Common myeloid progenitor, CD34-positive (primary cell): ENCODE results near the gene SWT1.

Source experiments
- CTCF ChIA-PET: fragments of 350-600 bp; sonication (Branson Sonifier 250); formaldehyde crosslinking; loops from one replicate; lab custom pipeline; 2021; ENCODE audit warnings: antibody characterized with exemption; lab: Charles Lee
- POLR2A ChIA-PET: fragments of 350-600 bp; sonication (Branson Sonifier 250); formaldehyde crosslinking; loops from one replicate; lab custom pipeline; 2021; ENCODE audit warnings: antibody characterized with exemption; lab: Charles Lee
- DNase-seq, 3 donors: peaks; one replicate each; pipeline versions ENCODE4 v3.0.0 to v3.0.0-alpha.2; 2013
- H3K27ac ChIP-seq, 2 experiments: 1 replicate in 1 of 2; 2 replicates in 1 of 2; pipeline ENCODE4 v1.7.0; 2013; ENCODE audit warnings: inconsistent platforms in 2 of 2, low read length in 2 of 2, mild to moderate bottlenecking in 2 of 2, low read depth in 1 of 2, moderate library complexity in 1 of 2; ENCODE audit not compliant: severe bottlenecking in 2 of 2, insufficient read depth in 1 of 2, poor library complexity in 1 of 2
- H3K27me3 ChIP-seq, 5 experiments: replicated peaks in 2 of 5; 1 replicate in 3 of 5; 2 replicates in 2 of 5; pipeline versions ENCODE4 v1.6.1 to v1.7.0; 2013; ENCODE audit warnings: low read length in 4 of 5, mild to moderate bottlenecking in 2 of 5, moderate library complexity in 2 of 5, inconsistent platforms in 1 of 5; ENCODE audit not compliant: insufficient read depth in 5 of 5, control insufficient read depth in 4 of 5
- H3K36me3 ChIP-seq, 4 experiments: 1 replicate in 2 of 4; 2 replicates in 2 of 4; pipeline versions ENCODE4 v1.6.1 to v1.7.0; 2013; ENCODE audit warnings: low read length in 3 of 4, control low read depth in 1 of 4, mild to moderate bottlenecking in 1 of 4; ENCODE audit not compliant: control insufficient read depth in 4 of 4, insufficient read depth in 4 of 4
- H3K4me1 ChIP-seq, 4 experiments: 1 replicate in 3 of 4; 2 replicates in 1 of 4; pipeline versions ENCODE4 v1.6.1 to v1.7.1; 2013; ENCODE audit warnings: low read length in 3 of 4, mild to moderate bottlenecking in 3 of 4, control low read depth in 1 of 4, inconsistent platforms in 1 of 4, moderate library complexity in 1 of 4; ENCODE audit not compliant: control insufficient read depth in 4 of 4, insufficient read depth in 4 of 4; ENCODE audit errors: control extremely low read depth in 1 of 4
- H3K4me3 ChIP-seq, 7 experiments: 1 replicate in 4 of 7; 2 replicates in 3 of 7; pipeline versions ENCODE4 v1.5.1 to v1.7.0; 2013; ENCODE audit warnings: mild to moderate bottlenecking in 7 of 7, low read length in 6 of 7, moderate library complexity in 6 of 7, inconsistent platforms in 2 of 7, low read depth in 2 of 7, control low read depth in 1 of 7; ENCODE audit not compliant: insufficient read depth in 4 of 7, control insufficient read depth in 1 of 7; ENCODE audit errors: extremely low read depth in 1 of 7
- H3K9me3 ChIP-seq, 5 experiments: 1 replicate in 4 of 5; 2 replicates in 1 of 5; pipeline versions ENCODE4 v1.6.1 to v1.7.1; 2013; ENCODE audit warnings: low read length in 4 of 5, mild to moderate bottlenecking in 2 of 5, inconsistent platforms in 1 of 5, low read depth in 1 of 5, moderate library complexity in 1 of 5; ENCODE audit not compliant: control insufficient read depth in 4 of 5, insufficient read depth in 2 of 5; ENCODE audit errors: control extremely low read depth in 1 of 5
- WGBS: methylation state at CpG from one replicate; pipeline ENCODE4 v1.1.5; 2013; ENCODE audit not compliant: insufficient coverage; 5-methylcytosine and 5-hydroxymethylcytosine counted together

SWT1 gene

DNA sequence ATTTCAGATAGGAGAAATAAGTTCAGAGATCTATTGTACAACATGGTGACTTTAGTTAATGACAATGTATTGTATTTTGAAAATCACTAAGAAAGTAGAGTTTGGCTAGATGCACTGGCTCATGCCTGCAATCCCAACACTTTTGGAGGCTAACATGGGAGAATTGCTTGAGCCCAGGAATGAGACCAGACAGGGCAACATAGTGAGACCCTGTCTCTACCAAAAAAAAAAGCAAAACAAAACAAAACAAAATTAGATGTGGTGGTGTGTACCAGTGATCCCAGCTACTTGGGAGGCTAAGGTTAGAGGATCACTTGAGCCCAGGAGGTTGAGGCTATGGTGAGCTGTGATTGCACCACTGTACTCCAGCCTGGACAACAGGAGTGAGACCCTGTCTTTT is 132.9 kb downstream of the SWT1 start:
- Histone ChIP-seq H3K27ac (no peak overlapping the region), H3K4me1 (peaks cover 10 to 24% (median 17%) of the 10 kb centered on the region in 4 experiments), H3K9me3 (no peaks in the 10 kb centered on the region), H3K4me3 (no peak overlapping the region), H3K27me3 (no peaks in the 10 kb centered on the region), H3K36me3 (peaks cover 0 to 9% (median 3%) of the 10 kb centered on the region in 4 experiments)
- CTCF ChIA-PET: no interaction called here
- DNase-seq: no peak
- POLR2A ChIA-PET: no interaction called here

DNA sequence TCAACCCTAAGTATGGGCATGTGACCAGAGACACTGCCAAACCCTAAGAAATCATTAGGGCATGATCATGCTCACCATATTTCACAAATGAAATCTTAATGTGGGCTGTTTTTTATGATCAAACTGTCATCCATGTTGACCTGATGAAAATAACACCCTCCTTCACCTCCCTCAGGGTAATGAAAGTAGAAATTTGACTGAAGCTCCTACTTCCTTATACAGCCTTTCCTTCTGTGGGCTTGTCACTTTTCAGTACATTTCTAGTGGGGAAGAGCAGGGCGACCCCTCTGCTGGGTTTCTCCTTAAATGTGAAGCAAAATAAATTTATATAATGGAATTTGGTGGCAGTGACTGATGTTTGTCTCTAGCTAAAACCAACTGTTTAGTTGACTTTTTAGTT is 134.2 kb downstream of the SWT1 start:
- H3K4me1 ChIP-seq: peaks cover 8 to 22% (median 16%) of the 10 kb centered on the region in 4 experiments
- CTCF ChIA-PET: interaction anchor here (1.3 to 3.2 kb wide), 2 partner anchors 15 to 380 kb away, joined by 4 to 18 read pairs; no protein-coding TSS in a partner anchor
- WGBS: no CpG with 5 or more reads among the region's 1 CpG
- DNase-seq: peak in 2 of 3 donors; percentile 61 to 67
- peaks cover under 1 to 14% (median 8%) of the 10 kb centered on the region in 4 experiments for H3K36me3 ChIP-seq
- POLR2A ChIA-PET: no interaction called here
- no peaks in the 10 kb centered on the region for H3K27me3 ChIP-seq
- no peak overlapping the region for H3K27ac ChIP-seq
- no peak overlapping the region for H3K4me3 ChIP-seq
- H3K9me3 ChIP-seq: no peaks in the 10 kb centered on the region

DNA sequence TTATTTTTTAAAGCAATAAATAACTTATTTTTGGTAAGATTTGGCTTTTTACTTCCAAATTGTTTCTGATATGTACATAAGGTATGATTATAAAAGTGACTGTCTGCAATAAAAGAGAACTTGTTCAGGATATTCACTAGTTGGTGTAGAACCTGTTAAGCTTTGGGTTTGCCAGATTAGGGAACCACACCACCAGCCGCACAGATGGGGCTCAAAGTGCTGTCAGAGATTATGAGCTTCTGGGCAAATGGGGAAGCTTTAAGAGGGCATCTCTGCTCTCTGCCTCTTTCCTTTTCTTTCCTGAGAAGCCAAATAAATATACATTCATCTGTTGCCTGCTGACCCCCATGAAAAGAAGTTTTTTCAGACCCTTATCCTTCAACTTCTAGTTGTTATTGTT is 134.7 kb downstream of the SWT1 start:
- no peaks in the 10 kb centered on the region for H3K27me3 ChIP-seq
- H3K4me3 ChIP-seq: peak overlapping the region in 1 of 7 experiments; percentile 13
- POLR2A ChIA-PET: interaction anchor here (0.9 kb wide), 1 partner anchor 23 kb away, joined by 3 read pairs; no protein-coding TSS in a partner anchor
- DNase-seq: peak; percentile 71 to 95 (median 93)
- CTCF ChIA-PET: interaction anchor here (1.3 to 3.2 kb wide), 3 partner anchors 14 to 379 kb away, joined by 4 to 18 read pairs (median 8); no protein-coding TSS in a partner anchor
- WGBS: 0% methylated on average over 1 of the region's 1 CpG
- no peaks in the 10 kb centered on the region for H3K9me3 ChIP-seq
- no peak overlapping the region for H3K27ac ChIP-seq
- H3K4me1 ChIP-seq: peaks cover 8 to 22% (median 16%) of the 10 kb centered on the region in 4 experiments
- peaks cover 4 to 19% (median 12%) of the 10 kb centered on the region in 4 experiments for H3K36me3 ChIP-seq

DNA sequence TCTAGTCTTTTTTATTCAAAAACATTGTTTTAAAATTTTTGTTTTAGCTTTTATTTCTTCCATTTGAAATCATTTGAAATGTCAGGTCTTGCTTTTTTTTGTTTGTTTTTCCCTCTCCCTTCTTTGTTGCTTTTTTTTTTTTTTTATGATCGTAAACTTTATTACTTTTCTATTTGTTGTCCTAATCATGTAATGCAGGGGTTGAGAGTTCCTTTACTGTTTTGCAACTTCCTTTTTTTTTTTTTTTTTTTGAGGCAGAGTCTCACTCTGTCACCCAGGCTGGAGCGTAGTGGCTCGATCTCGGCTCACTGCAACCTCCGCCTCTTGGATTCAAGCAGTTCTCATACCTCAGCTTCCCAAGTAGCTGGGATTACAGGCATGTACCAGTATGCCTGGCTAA is 135.3 kb downstream of the SWT1 start:
- peaks cover 5 to 25% (median 15%) of the 10 kb centered on the region in 4 experiments for H3K36me3 ChIP-seq
- no peaks in the 10 kb centered on the region for H3K27me3 ChIP-seq
- peaks cover 8 to 22% (median 16%) of the 10 kb centered on the region in 4 experiments for H3K4me1 ChIP-seq
- ChIA-PET CTCF (interaction anchor here (1.2 to 3.2 kb wide), 5 partner anchors 9 to 379 kb away, joined by 3 to 18 read pairs (median 4); no protein-coding TSS in a partner anchor), POLR2A (interaction anchor here (0.6 to 0.9 kb wide), 2 partner anchors 22 to 90 kb away, joined by 3 read pairs; no protein-coding TSS in a partner anchor)
- no peaks in the 10 kb centered on the region for H3K9me3 ChIP-seq
- peak overlapping the region in 1 of 7 experiments; percentile 7 for H3K4me3 ChIP-seq
- DNase-seq: peak; percentile 31 to 72 (median 55)
- no peak overlapping the region for H3K27ac ChIP-seq
- no CpG with 5 or more reads among the region's 5 CpGs for whole genome bisulfite sequencing

DNA sequence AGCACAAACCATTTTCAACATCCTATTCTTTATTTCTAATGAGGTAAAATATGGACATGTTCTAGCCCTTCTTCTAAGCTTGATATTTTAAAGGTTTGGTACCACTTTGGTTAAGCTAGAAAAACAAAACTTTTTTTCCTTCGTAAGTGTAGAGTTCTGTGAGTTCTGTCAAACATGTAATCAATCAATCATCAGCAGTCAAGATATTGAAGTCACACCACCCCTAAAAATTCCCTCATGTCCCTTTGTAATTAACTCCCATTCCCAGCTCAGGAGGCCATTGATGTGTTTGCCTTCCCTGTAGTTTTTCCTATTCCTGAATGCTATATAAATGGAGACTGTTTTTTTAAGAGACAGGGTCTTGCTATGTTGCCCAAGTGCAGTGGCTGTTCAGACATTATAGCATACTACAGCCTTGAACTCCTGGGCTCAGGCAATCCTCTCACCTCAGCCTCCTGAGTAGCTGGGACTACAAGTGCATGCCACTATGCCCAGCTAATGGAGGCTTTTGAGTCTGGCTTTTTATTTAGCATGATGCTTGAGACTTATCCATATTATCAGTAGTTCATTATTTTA is 137.1 kb downstream of the SWT1 start:
- Histone ChIP-seq H3K4me3 (no peak overlapping the region), H3K27me3 (no peaks in the 10 kb centered on the region), H3K4me1 (peaks cover 8 to 22% (median 16%) of the 10 kb centered on the region in 4 experiments), H3K27ac (no peak overlapping the region), H3K36me3 (peaks cover 7 to 43% (median 25%) of the 10 kb centered on the region in 4 experiments), H3K9me3 (no peaks in the 10 kb centered on the region)
- no CpG with 5 or more reads among the region's 1 CpG for WGBS
- CTCF ChIA-PET: interaction anchor here (1.0 to 3.2 kb wide), 4 partner anchors 12 to 376 kb away, joined by 5 to 18 read pairs (median 6); partner anchors contain the start of gene IVNS1ABP
- POLR2A ChIA-PET: interaction anchor here (1.0 kb wide), 1 partner anchor 13 kb away, joined by 3 read pairs; no protein-coding TSS in a partner anchor
- DNase-seq: no peak

DNA sequence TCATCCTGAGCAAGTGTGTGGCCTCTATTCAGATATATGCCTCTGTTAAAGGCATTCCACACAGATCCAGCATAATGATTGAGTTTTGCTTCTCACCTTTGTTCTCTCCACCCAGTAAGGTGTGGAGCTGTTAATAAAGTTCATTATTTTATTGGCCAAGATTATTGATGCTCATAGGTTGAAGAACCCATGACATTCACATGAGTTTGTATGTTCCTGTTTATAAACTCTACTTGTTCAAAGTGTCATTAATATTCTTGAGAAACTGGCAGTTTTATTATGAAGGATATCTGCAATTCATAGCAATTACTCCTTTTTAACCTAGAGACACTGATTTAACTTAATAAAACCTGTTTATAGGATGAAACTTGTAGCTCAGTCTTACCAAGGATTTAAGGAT is 138.1 kb downstream of the SWT1 start:
- ChIA-PET POLR2A (no interaction called here), CTCF (no interaction called here)
- no peak overlapping the region for H3K4me3 ChIP-seq
- H3K27me3 ChIP-seq: no peaks in the 10 kb centered on the region
- H3K4me1 ChIP-seq: peaks cover 8 to 22% (median 16%) of the 10 kb centered on the region in 4 experiments
- DNase-seq: no peak
- no peaks in the 10 kb centered on the region for H3K9me3 ChIP-seq
- H3K27ac ChIP-seq: no peak overlapping the region
- peaks cover 8 to 53% (median 33%) of the 10 kb centered on the region in 4 experiments for H3K36me3 ChIP-seq

DNA sequence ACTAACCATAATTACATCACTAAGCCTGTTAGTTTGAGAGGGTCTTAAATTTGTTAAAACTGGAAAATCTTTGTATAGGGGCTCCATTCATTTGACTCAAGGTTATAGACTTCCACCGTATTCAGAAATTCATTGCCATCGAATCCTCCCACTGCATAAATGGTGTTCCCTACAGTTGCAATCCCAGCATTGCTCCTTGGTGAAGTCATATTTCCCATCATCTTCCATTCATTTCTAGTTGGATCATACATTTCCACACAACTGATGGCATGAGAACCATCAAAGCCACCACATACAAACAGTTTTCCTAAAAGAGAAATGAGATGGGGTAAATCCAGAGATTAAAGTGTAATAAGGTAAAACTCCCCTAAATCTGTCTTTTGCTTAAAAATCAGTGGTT is 141.0 kb downstream of the SWT1 start:
- ChIA-PET POLR2A (no interaction called here), CTCF (no interaction called here)
- Histone ChIP-seq H3K9me3 (no peaks in the 10 kb centered on the region), H3K27me3 (no peaks in the 10 kb centered on the region), H3K36me3 (peaks cover 27 to 78% (median 51%) of the 10 kb centered on the region in 4 experiments), H3K27ac (no peak overlapping the region), H3K4me1 (peaks cover 0 to under 1% (median under 1%) of the 10 kb centered on the region in 4 experiments), H3K4me3 (no peak overlapping the region)
- DNase-seq: no peak
- WGBS: 95% methylated on average over 2 of the region's 2 CpGs
